Central memory CD8-positive, alpha-beta T cell (primary cell): ENCODE data around the gene ARCN1.
"Not testable (repeated sequence)": the region's sequence is repeated elsewhere in the genome, so short reads cannot be mapped to it uniquely, and the experiment has no call there.

ENCODE experiments used
- ATAC-seq: fragments of 150-1000 bp; cut with Tn5 transposase; replicated peaks from 2 replicates; pipeline ENCODE4 v1.10.0; 2022; ENCODE audit warnings: mild to moderate bottlenecking, moderate FRiP score, moderate number of reproducible peaks; ENCODE audit not compliant: poor library complexity, severe bottlenecking; ENCODE audit errors: extremely low read depth
- DNase-seq, 2 donors: peaks; one replicate each; pipeline ENCODE4 v3.0.0; 2021; ENCODE audit warnings: low spot score in 2 of 2
- H3K27ac Mint-ChIP-seq: one replicate; pipeline ENCODE4 v1.8.0; 2022; ENCODE audit warnings: low read depth, mild to moderate bottlenecking, moderate library complexity, mixed read lengths
- H3K27me3 Mint-ChIP-seq: one replicate; pipeline ENCODE4 v1.8.0; 2022; ENCODE audit warnings: mixed read lengths
- H3K36me3 Mint-ChIP-seq: one replicate; pipeline ENCODE4 v1.8.0; 2022; ENCODE audit warnings: mild to moderate bottlenecking, moderate library complexity, mixed read lengths; ENCODE audit not compliant: insufficient read depth
- H3K4me1 Mint-ChIP-seq: one replicate; pipeline ENCODE4 v1.8.0; 2022; ENCODE audit warnings: mixed read lengths
- H3K4me3 Mint-ChIP-seq: one replicate; pipeline ENCODE4 v1.8.0; 2022; ENCODE audit warnings: mild to moderate bottlenecking, moderate library complexity, mixed read lengths
- H3K9me3 Mint-ChIP-seq: one replicate; pipeline ENCODE4 v1.8.0; 2022; ENCODE audit warnings: mixed read lengths

ARCN1 gene

DNA sequence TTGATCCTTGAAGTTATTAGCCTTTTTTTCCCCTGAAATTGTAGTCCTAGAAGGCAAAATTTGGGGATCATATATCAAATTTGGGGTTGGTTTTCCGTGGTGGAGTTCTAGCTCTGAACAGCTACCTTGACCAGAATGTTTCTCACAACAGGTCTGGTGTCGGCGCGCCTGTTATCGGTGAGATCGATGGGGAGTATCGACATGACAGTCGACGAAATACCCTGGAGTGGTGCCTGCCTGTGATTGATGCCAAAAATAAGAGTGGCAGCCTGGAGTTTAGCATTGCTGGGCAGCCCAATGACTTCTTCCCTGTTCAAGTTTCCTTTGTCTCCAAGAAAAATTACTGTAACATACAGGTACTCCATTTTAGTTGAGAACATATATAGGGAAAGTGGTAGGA, 25.3 kb downstream of the ARCN1 start:
- no peak for ATAC-seq
- no peak overlapping the region for H3K4me3 Mint-ChIP-seq
- DNase-seq = no peak
- peaks cover 76% of the 10 kb centered on the region for H3K36me3 Mint-ChIP-seq
- no peaks in the 10 kb centered on the region for H3K27me3 Mint-ChIP-seq
- no peaks in the 10 kb centered on the region for H3K9me3 Mint-ChIP-seq
- no peak overlapping the region for H3K27ac Mint-ChIP-seq
- H3K4me1 Mint-ChIP-seq = no peaks in the 10 kb centered on the region

DNA sequence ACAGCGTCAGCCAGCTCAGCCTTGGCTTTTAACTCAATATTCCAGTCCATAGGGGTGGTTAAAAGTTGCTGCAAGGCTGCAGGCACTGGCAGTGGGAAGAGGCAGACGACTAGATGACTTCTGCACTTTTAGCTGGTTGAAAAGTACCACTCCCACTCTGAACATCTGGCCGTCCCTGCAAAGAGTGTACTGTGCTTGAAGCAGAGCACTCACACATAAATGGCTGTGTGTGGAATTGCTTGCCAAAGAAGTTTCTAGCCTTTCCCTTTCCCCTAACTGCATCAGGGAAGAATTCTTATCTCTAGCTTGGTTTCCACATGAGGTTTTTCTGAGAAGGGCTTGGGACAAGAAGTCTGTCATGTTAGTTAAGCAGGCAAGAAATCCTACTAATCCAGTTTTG, 30.1 kb downstream of the ARCN1 start:
- H3K27me3 Mint-ChIP-seq = no peaks in the 10 kb centered on the region
- H3K4me1 Mint-ChIP-seq = peaks cover 5% of the 10 kb centered on the region
- ATAC-seq (no peak), DNase-seq (no peak)
- peaks cover 53% of the 10 kb centered on the region for H3K36me3 Mint-ChIP-seq
- no peaks in the 10 kb centered on the region for H3K9me3 Mint-ChIP-seq
- H3K4me3 Mint-ChIP-seq = no peak overlapping the region
- H3K27ac Mint-ChIP-seq = no peak overlapping the region

DNA sequence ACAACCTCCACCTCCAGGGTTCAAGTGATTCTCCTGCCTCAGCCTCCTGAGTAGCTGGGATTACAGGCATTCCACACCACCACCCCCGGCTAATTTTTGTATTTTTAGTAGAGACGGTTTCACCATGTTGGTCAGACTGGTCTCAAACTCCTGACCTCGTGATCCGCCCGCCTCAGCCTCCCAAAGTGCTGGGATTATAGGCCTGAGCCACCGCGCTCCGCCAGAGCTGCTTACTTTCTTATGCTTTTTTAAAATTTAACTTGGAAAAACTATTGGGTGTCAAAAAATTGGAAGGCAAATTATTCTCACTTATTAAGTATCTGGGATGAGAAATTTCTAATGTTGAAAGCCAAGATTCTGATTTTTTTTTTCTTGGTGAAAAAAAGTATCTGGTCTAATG, 31.5 kb downstream of the ARCN1 start:
- not testable (repeated sequence) for H3K9me3 Mint-ChIP-seq, DNase-seq, H3K4me1 Mint-ChIP-seq, ATAC-seq, H3K27ac Mint-ChIP-seq, H3K27me3 Mint-ChIP-seq, H3K4me3 Mint-ChIP-seq
- H3K36me3 Mint-ChIP-seq = peaks cover 44% of the 10 kb centered on the region

DNA sequence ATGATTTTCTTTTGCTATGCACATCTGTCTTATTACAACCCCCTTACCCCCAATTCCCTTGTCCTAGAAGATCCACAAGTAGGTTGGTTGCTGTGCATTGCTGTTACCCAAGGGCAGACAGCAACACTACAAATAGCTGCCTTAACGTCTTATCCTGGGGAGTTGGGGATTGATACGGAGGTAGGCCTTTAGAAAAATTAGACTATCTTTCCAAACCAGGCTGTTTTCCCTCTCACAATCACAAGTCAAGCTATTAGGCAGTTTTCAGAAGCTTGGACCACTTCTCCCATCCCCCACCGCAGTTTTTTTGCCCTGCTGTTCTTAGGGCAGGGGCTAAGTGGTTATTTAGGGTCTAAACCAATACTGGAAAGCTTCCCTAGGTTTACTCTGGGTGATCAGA, 32.4 kb downstream of the ARCN1 start:
- DNase-seq (no peak), ATAC-seq (no peak)
- Mint-ChIP-seq H3K27me3 (no peaks in the 10 kb centered on the region), H3K4me1 (peaks cover 17% of the 10 kb centered on the region), H3K4me3 (no peak overlapping the region), H3K36me3 (peaks cover 37% of the 10 kb centered on the region), H3K27ac (no peak overlapping the region), H3K9me3 (no peaks in the 10 kb centered on the region)

DNA sequence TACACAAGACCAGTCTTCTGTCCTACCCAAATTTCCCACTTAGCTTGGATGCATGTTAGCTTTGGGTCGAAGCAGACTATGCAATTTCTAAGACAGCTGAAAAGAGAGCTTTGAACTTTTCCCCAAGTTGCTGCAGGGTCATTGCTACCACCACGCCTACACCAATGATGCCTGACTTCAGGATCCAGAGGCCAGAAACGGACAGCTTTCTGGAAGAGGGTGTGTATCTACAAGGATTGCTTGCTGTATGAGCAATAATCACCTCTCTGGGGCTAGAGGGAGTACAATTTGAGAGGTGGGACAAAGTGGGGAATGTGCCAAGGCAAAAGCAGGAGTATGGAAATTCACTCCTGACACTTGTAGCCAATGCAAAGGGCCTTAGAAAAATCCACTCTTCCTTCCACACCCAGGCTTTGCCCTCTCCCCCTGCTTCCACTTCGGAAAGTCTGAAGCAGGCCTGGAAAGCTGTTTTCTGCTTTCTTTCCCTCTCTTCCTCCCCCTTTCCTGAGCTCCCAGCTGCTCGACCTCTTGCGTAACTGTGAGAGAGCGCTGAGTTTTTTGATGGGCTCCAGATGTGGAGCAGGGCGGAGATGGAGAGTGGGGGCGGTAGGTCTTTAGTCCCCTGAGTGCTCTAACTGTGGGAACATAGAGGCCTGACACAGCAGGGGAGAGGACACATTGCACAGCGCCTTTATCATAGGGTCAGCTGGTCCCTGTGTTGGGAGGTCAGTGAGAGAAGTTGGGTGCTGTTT, 33.1 kb downstream of the ARCN1 start:
- DNase-seq (no peak), ATAC-seq (no peak)
- no peak overlapping the region for H3K27ac Mint-ChIP-seq
- H3K27me3 Mint-ChIP-seq = no peaks in the 10 kb centered on the region
- no peaks in the 10 kb centered on the region for H3K9me3 Mint-ChIP-seq
- peaks cover 30% of the 10 kb centered on the region for H3K36me3 Mint-ChIP-seq
- H3K4me3 Mint-ChIP-seq = no peak overlapping the region
- H3K4me1 Mint-ChIP-seq = peaks cover 24% of the 10 kb centered on the region

DNA sequence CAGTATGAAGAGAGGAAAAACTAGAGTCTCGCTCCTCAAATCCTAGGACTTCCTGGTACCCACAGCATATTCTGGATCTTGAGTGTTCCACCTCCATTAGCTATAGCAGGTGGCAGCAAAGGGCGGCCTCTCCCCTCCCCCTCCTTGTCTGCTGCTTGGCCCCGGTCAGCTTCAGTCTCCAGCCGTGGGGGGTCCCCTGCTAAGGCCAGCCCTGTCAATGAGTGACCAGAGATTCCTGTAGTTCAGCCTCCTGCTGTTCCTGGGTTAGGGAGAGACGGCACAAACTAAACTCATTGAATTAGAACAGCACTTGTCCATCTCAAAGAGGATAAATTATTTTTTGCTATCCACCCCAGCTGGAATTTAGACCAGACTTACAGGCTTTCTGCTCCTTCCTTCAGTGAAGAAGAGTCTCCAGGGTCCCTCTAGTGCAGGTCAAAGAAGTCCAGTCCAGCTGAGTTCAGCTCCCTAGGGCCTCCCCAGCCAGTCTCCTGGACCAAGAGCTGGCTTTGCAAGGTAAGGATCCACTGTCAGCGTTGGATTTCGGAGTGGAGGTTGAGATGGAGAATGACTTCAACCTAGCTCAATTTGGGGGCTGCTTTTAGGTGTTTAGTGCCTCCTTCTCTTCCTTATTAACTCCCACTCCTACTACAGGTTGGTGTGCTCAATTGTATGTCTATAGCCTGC, 34.1 kb downstream of the ARCN1 start:
- H3K36me3 Mint-ChIP-seq = peaks cover 24% of the 10 kb centered on the region
- H3K9me3 Mint-ChIP-seq = no peaks in the 10 kb centered on the region
- DNase-seq (no peak), ATAC-seq (no peak)
- peak overlapping the region; percentile 71 for H3K27ac Mint-ChIP-seq
- peaks cover 29% of the 10 kb centered on the region for H3K4me1 Mint-ChIP-seq
- H3K4me3 Mint-ChIP-seq = peak overlapping the region; percentile 72
- no peaks in the 10 kb centered on the region for H3K27me3 Mint-ChIP-seq

DNA sequence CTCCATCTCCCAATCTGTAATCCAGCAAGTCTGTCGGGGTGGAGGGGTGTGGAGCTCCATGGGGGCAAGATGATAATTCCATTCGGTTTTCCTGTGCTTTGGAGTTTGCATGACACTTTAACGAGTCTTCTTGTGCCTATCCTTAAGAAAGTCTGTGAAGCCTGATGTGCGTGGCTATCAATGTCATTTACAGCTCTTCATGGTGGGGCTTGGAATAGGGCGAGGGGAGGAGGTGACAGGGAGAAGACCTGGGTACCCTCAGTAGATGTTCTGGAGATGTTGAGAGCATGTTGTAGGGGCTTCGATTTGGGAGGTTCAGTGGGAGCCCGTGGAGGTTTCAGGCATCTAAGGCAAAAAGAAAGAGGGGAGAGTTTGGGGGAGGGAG, 34.6 kb downstream of the ARCN1 start:
- Mint-ChIP-seq H3K9me3 (no peaks in the 10 kb centered on the region), H3K27ac (peak overlapping the region; percentile 71), H3K36me3 (peaks cover 19% of the 10 kb centered on the region), H3K4me1 (peaks cover 31% of the 10 kb centered on the region), H3K4me3 (peak overlapping the region; percentile 72), H3K27me3 (no peaks in the 10 kb centered on the region)
- ATAC-seq = no peak
- DNase-seq = no peak

DNA sequence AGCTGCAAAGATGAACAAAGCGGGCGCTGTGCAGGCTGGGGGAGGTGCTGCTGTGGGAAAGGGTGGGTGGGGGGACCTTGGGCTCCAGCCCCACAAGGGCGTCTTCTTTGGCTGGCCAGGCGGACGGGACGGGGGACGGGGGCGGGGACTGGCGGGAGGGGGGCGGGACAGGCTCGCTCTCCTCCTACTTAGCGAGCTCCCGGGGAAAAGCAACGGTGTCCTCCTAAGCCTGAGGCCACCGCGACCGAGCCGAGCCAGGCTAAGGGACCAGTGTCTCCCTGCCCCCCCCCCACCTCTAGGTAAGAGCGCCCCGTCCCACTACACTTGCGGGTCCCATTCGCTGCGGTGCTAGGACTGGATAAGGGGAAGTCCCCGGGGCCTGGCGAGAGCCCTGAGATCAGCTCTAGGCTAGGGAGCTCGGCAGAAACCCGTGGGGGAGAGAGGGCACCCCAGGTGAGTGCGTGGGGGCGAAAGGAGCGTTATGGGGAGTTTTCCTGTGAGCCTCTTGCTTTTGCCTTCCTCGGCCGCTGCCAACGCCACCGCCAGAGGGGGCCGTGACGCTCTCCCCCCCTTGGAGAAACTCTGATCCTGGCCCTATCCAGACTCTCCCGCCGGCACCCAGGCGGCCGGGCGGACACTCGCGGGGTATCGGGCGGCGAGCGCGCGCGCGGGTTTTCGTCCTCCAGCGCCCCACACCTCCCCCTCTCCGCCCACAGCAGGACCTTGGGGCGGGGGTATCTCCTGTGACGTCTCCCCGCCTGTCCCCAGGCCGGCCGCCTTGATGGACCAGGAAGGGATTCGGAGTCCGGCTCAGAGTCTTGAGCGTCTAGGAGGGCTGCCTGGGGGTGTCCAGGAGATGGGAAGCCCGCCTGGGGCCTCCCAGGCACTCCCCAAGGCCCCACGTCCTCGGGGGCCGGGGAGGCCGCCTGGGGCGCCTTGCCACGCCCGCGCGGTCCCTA, 35.5 kb downstream of the ARCN1 start, which contains the start of gene PHLDB1:
Gene PHLDB1, plus strand, starts transcription at position 215 of the 959 bp plus-strand sequence. CDS start 6,222 bp downstream, outside the sequence.
- Mint-ChIP-seq H3K36me3 (peaks cover 11% of the 10 kb centered on the region), H3K9me3 (no peaks in the 10 kb centered on the region), H3K4me3 (peak within 1 kb of the TSS; percentile 72), H3K4me1 (peaks cover 31% of the 10 kb centered on the region), H3K27me3 (no peaks in the 10 kb centered on the region), H3K27ac (peak within 1 kb of the TSS; percentile 71)
- DNase-seq (peak in 1 of 2 donors; percentile 20), ATAC-seq (peak; percentile 12)

DNA sequence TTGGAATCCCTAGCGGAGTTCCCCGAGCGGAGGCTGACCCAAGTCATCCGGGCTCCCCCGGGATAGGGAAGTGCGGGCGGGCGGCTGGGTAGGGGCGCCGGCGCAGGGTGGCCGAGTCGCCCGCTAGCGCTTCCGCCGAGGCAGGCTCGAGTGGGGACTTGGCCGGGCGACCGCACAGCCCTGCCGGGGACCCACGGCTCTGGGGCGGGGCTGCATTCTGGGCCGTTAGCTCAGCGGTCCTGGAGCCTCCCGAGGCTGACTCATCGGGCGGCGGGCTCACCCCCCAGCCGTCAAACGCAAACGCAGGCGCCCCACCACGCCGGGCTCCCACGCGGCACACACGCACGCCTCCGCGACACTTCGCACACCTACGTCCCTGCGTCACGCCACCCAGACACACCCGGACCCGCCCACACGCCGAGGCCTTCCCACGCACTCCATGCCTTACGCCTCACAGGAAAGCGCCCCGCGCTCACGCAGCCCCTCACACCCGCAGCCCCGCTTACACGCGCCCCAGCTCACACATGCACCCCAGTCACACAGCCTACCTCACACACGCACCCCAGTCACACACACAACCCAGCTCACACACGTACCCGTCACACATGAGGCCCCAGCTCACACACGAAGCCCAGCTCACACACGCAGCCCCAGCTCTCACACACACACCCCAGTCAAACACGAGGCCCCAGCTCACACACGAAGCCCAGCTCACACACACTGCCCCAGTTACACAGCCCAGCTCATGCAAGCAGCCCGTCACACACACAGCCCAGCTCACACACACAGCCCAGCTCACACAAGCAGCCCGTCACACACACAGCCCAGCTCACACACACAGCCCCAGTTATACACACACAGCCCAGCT, 36.4 kb downstream of the ARCN1 start:
- DNase-seq (peak; percentile 67 to 84), ATAC-seq (peak; percentile 77)
- Mint-ChIP-seq H3K36me3 (peaks cover 6% of the 10 kb centered on the region), H3K4me3 (peak overlapping the region; percentile 72), H3K27ac (peak overlapping the region; percentile 71), H3K9me3 (no peaks in the 10 kb centered on the region), H3K27me3 (no peaks in the 10 kb centered on the region), H3K4me1 (peaks cover 31% of the 10 kb centered on the region)

DNA sequence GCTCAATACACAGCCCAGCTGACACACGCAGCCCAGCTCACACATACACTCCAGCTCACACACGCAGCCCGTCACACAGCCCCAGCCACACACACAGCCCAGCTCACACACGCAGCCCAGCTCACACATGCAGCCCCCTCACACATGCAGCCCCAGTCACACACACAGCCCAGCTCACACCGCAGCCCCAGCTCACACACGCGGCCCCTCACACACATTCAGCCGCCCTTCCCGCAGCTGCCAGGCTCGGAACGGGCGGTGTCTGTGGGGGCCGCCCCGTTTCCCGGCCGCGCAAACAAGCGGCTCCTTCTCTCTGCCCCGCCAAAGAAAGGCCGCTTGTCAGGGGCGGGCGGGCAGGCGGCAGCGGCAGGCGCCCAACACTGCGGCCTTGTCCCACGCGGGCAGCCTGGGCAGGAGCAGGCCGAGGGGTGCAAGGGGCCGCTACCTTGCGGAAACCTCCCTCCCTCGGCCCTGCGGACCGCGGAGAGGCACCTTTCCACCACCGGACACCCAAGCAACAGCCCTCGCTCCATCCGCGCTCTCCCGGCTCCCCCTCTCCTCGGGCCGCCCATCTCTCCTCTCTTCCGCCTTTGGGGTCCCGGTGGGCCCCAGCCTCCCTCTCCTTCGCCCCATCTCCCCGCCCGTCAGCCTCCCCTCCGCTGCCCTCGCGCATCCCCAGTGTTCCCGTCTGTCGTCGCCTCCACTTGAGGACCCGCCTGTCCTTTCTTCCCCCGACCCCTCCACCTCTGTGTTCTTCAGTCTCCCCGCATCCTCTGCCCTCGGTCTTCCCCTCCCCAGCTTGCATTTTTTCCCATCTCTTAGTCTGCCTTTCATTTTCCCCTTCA, 37.4 kb downstream of the ARCN1 start:
- Mint-ChIP-seq H3K9me3 (no peaks in the 10 kb centered on the region), H3K4me1 (peaks cover 31% of the 10 kb centered on the region), H3K4me3 (peak overlapping the region; percentile 72), H3K36me3 (peaks cover 6% of the 10 kb centered on the region), H3K27ac (peak overlapping the region; percentile 71), H3K27me3 (no peaks in the 10 kb centered on the region)
- no peak for DNase-seq
- peak; percentile 5 for ATAC-seq

DNA sequence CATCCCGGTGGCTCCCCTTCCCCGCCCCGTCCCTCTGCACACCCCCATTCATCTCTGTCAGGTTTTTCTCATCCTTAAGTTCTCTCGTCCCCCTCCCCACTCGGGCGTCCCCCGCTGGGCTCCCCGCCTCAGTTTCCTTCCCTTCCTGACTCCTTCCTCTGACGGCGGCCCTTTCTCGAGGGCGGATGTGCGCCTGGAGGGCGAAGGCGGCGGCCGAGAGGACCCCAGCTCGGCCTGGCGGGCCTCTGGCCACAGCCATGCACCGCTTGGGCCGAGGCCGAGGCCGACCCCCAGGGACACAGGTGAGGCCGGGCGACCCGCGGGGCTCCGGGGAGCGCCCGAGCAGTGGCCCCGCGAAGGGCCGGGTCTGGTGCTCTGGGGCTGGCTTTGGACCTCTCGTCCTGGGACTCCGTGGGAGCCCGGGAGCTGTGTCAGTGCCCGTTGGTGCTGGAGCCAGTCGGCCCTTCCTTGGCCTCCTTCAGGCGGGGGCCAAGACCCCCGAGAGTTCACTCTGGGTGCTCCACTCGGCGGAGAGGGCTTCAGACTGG, 38.1 kb downstream of the ARCN1 start:
- ATAC-seq (no peak), DNase-seq (no peak)
- H3K27ac Mint-ChIP-seq = peak overlapping the region; percentile 71
- H3K9me3 Mint-ChIP-seq = no peaks in the 10 kb centered on the region
- H3K27me3 Mint-ChIP-seq = no peaks in the 10 kb centered on the region
- peaks cover 31% of the 10 kb centered on the region for H3K4me1 Mint-ChIP-seq
- H3K4me3 Mint-ChIP-seq = peak overlapping the region; percentile 72
- H3K36me3 Mint-ChIP-seq = peaks cover 8% of the 10 kb centered on the region
